ENCODE results near the gene CRABP2.

Gene CRABP2

GRCh38 chr1:156705321-156705917 lies at the start of gene CRABP2:
CRABP2 (minus strand) TSS chr1:156705583; CDS start chr1:156705446, 137 bp downstream.
- no peak for DNase-seq (ENCODE audit: extremely low read depth in 1 of 2, low read depth in 1 of 2)

GRCh38 chr1:156754219-156754618 lies 48.8 kb upstream of the CRABP2 start:
- no peak for DNase-seq (ENCODE audit: extremely low read depth in 1 of 2, low read depth in 1 of 2)

GRCh38 chr1:156752843-156753482 lies 47.6 kb upstream of the CRABP2 start:
- no peak for DNase-seq (ENCODE audit: extremely low read depth in 1 of 2, low read depth in 1 of 2)

GRCh38 chr1:156751757-156752481 lies 46.5 kb upstream of the CRABP2 start:
- peak; percentile 94 to 97 for DNase-seq (ENCODE audit: extremely low read depth in 1 of 2, low read depth in 1 of 2)

- DNase-seq (ENCODE audit: extremely low read depth in 1 of 2, low read depth in 1 of 2), result no peak
These were observed 46.0 kb upstream of the CRABP2 start, which contains the start of gene HDGF for GRCh38 chr1:156751451-156751756. HDGF (minus strand) TSS chr1:156751675; CDS start chr1:156751429, 246 bp downstream.

GRCh38 chr1:156750711-156751450 lies 45.5 kb upstream of the CRABP2 start:
- DNase-seq (ENCODE audit: extremely low read depth in 1 of 2, low read depth in 1 of 2), result no peak

- DNase-seq (ENCODE audit: extremely low read depth in 1 of 2, low read depth in 1 of 2), result no peak
These were observed 44.8 kb upstream of the CRABP2 start for GRCh38 chr1:156750191-156750672.

GRCh38 chr1:156749419-156750118 lies 44.2 kb upstream of the CRABP2 start:
- no peak for DNase-seq (ENCODE audit: extremely low read depth in 1 of 2, low read depth in 1 of 2)

GRCh38 chr1:156748670-156749418 lies 43.5 kb upstream of the CRABP2 start:
- no peak for DNase-seq (ENCODE audit: extremely low read depth in 1 of 2, low read depth in 1 of 2)

- DNase-seq (ENCODE audit: extremely low read depth in 1 of 2, low read depth in 1 of 2), result no peak
These were observed 42.6 kb upstream of the CRABP2 start for GRCh38 chr1:156747742-156748669.

GRCh38 chr1:156746728-156747631 lies 41.6 kb upstream of the CRABP2 start:
- peak in 1 of 2 donors; percentile 37 for DNase-seq (ENCODE audit: extremely low read depth in 1 of 2, low read depth in 1 of 2)

- DNase-seq (ENCODE audit: extremely low read depth in 1 of 2, low read depth in 1 of 2), result no peak
These were observed 41.0 kb upstream of the CRABP2 start for GRCh38 chr1:156746406-156746727.

GRCh38 chr1:156745881-156746280 lies 40.5 kb upstream of the CRABP2 start:
- no peak for DNase-seq (ENCODE audit: extremely low read depth in 1 of 2, low read depth in 1 of 2)

GRCh38 chr1:156744786-156745419 lies 39.5 kb upstream of the CRABP2 start:
- DNase-seq (ENCODE audit: extremely low read depth in 1 of 2, low read depth in 1 of 2), result no peak

GRCh38 chr1:156744344-156744743 lies 39.0 kb upstream of the CRABP2 start:
- DNase-seq (ENCODE audit: extremely low read depth in 1 of 2, low read depth in 1 of 2), result no peak

- no peak for DNase-seq (ENCODE audit: extremely low read depth in 1 of 2, low read depth in 1 of 2)
These were observed 38.3 kb upstream of the CRABP2 start for GRCh38 chr1:156743367-156744302.
